Vagina (tissue), 2 donors: ENCODE measurements around the gene PIWIL4. TPM values are rescaled to one million over a fixed set of nuclear protein-coding genes. Genes with fewer than 3 reads are reported as not detected.

Source experiments
- DNase-seq, 2 donors: peaks; one replicate each; pipeline ENCODE4 v3.0.0-alpha.2; 2017; ENCODE audit errors: extremely low spot score in 2 of 2
- H3K27ac ChIP-seq: fragments of 200-600 bp; sonication (generic); one replicate; pipeline ENCODE4 v1.5.1; 2019
- H3K27me3 ChIP-seq: fragments of 200-600 bp; sonication (generic); one replicate; pipeline ENCODE4 v1.5.1; 2019
- H3K36me3 ChIP-seq, 2 donors: fragments of 200-600 bp; sonication (generic); one replicate each; pipeline ENCODE4 v1.5.1; 2017 to 2019
- H3K4me1 ChIP-seq: fragments of 200-600 bp; sonication (generic); one replicate; pipeline ENCODE4 v1.5.1; 2019
- H3K4me3 ChIP-seq, 2 donors: fragments of 200-600 bp; sonication (generic); 1 replicate in 1 of 2; 2 replicates in 1 of 2; pipeline ENCODE4 v1.5.1; 2016 to 2019
- H3K9me3 ChIP-seq: fragments of 200-600 bp; sonication (generic); one replicate; pipeline ENCODE4 v1.5.1; 2019
- POLR2A ChIP-seq, 2 donors: fragments of 450-650 bp; IDR thresholded peaks; one replicate each; pipeline ENCODE4 v1.6.1; 2017; ENCODE audit warnings: antibody characterized with exemption in 2 of 2, mild to moderate bottlenecking in 2 of 2, moderate library complexity in 2 of 2
- POLR2AphosphoS5 ChIP-seq, 2 donors: sonication (generic); formaldehyde crosslinking; IDR thresholded peaks; one replicate each; pipeline ENCODE4 v1.9.0; 2017; ENCODE audit warnings: antibody characterized with exemption in 2 of 2, mild to moderate bottlenecking in 2 of 2, low read depth in 1 of 2; ENCODE audit not compliant: insufficient read depth in 1 of 2
- intact Hi-C: fragments of 100-400 bp; cut with DNase I; formaldehyde crosslinking; loops from one replicate; pipeline ENCODE4 v1.15.1; 2023
- total RNA-seq: library from RNA; depleted of rRNA; stranded (reverse); fragments of >200 nt; gene quantifications from one replicate; pipeline ENCODE4 v1.2.3, GENCODE V29; 2016
- TF ChIP-seq, protein P1 (sequence below), 3 experiments: fragments of 450-650 bp in 2 of 3; fragments of 200-600 bp in 1 of 3; sonication (generic) in 1 of 3; IDR thresholded peaks; one replicate each; pipeline ENCODE4 v1.5.1; 2017 to 2019; ENCODE audit warnings: antibody characterized with exemption in 3 of 3, mild to moderate bottlenecking in 2 of 3, moderate library complexity in 2 of 3

The PIWIL4 gene
- total RNA-seq, 1 donor from 2014 or later: 3.2 TPM

DNA sequence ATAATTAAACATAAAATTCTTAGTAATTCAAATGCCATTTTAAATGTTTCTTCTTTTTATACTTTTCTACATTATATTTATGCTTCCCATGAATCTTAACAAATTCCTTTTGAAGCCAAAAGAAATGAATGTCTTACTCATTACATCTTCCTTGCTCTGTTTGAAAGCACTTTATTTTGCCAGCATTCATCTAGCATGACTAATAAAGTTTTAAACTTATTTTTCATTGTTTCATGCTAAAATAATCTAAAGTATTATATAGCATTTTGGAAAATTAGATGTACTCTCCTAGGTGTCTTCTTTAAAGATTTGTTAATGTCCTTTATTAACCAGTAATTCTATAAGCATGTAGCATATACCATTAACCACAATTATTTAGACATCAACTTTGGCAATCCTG lies 9.7 kb upstream of the PIWIL4 start:
- intact Hi-C loops: no loop called here
- no peak for TF ChIP-seq POLR2AphosphoS5 (IDR thresholded peaks at IDR 0.05; ENCODE audit: insufficient read depth in 1 of 2, low read depth in 1 of 2)
- TF ChIP-seq POLR2A (IDR thresholded peaks at IDR 0.05): no peak
- TF ChIP-seq, protein P1, sequence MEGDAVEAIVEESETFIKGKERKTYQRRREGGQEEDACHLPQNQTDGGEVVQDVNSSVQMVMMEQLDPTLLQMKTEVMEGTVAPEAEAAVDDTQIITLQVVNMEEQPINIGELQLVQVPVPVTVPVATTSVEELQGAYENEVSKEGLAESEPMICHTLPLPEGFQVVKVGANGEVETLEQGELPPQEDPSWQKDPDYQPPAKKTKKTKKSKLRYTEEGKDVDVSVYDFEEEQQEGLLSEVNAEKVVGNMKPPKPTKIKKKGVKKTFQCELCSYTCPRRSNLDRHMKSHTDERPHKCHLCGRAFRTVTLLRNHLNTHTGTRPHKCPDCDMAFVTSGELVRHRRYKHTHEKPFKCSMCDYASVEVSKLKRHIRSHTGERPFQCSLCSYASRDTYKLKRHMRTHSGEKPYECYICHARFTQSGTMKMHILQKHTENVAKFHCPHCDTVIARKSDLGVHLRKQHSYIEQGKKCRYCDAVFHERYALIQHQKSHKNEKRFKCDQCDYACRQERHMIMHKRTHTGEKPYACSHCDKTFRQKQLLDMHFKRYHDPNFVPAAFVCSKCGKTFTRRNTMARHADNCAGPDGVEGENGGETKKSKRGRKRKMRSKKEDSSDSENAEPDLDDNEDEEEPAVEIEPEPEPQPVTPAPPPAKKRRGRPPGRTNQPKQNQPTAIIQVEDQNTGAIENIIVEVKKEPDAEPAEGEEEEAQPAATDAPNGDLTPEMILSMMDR (IDR thresholded peaks at IDR 0.05): no peak
- Histone ChIP-seq H3K9me3 (no peaks in the 10 kb centered on the region), H3K27ac (no peak overlapping the region), H3K4me1 (peaks cover 12% of the 10 kb centered on the region), H3K27me3 (no peaks in the 10 kb centered on the region), H3K36me3 (no peaks in the 10 kb centered on the region), H3K4me3 (no peak overlapping the region)
- DNase-seq: no peak

DNA sequence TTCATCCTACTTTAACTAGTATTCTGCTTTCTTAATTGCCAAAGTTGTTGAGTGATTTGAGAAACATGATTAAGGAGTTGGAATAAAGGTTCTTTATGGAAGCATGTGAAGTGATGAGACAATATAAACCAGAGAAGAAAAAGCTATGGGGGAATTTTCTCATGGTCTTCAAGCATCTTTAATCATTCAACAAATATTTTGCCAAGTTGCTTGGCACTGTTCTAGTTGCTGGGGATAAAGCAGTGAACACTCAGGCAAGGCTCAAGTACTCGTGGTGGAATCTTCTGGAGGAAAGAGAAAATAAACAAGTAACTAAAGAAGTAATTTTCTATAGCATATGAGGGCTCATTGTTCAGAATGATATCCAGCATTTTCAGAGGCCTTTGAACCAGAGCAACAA lies 9.2 kb upstream of the PIWIL4 start:
- Histone ChIP-seq H3K4me1 (peaks cover 12% of the 10 kb centered on the region), H3K4me3 (no peak overlapping the region), H3K27me3 (no peaks in the 10 kb centered on the region), H3K27ac (no peak overlapping the region), H3K36me3 (no peaks in the 10 kb centered on the region), H3K9me3 (no peaks in the 10 kb centered on the region)
- TF ChIP-seq POLR2A (IDR thresholded peaks at IDR 0.05) (no peak), POLR2AphosphoS5 (IDR thresholded peaks at IDR 0.05; ENCODE audit: insufficient read depth in 1 of 2, low read depth in 1 of 2) (no peak)
- TF ChIP-seq, protein P1 (IDR thresholded peaks at IDR 0.05): no peak
- DNase-seq: no peak
- intact Hi-C loops: no loop called here

DNA sequence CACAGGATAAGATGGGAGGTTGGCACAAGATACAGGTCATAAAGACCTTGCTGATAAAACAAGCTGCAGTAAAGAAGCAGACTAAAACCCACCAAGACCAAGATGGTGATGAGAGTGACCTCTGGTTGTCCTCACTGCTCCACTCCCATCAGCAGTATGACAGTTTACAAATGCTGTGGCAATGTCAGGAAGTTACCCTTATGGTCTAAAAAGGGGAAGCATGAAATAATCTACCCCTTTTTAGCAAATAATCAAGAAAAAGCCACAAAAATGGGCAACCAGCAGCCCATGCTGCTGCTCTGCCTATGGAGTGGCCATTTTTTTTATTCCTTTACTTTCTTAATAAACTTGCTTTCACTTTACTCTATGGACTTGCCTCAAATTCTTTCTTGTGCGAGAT lies 8.7 kb upstream of the PIWIL4 start:
- DNase-seq: no peak
- Histone ChIP-seq H3K4me1 (peaks cover 12% of the 10 kb centered on the region), H3K36me3 (no peaks in the 10 kb centered on the region), H3K27me3 (no peaks in the 10 kb centered on the region), H3K9me3 (no peaks in the 10 kb centered on the region), H3K27ac (no peak overlapping the region), H3K4me3 (no peak overlapping the region)
- intact Hi-C loops: no loop called here
- TF ChIP-seq, protein P1 (IDR thresholded peaks at IDR 0.05): no peak
- TF ChIP-seq POLR2A (IDR thresholded peaks at IDR 0.05): no peak
- TF ChIP-seq POLR2AphosphoS5 (IDR thresholded peaks at IDR 0.05; ENCODE audit: insufficient read depth in 1 of 2, low read depth in 1 of 2): no peak

DNA sequence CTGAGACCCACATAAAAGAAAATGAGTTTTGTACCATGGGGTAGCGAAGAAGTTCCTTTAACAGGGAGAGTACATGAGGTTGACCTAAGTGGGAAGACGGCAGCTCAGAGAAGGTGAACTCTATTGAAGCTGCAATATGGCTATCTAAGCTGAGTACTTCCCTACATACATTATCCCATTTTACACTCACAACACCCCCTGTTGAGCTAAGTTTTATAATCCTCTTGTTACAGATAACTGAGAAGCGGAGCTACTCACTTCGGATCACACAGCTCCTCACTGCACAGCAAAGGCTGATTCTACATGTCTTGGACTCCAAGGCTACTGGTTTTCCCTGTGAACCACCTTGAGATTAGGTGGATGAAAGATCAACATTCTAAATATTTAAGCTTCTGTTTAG lies 8.2 kb upstream of the PIWIL4 start:
- H3K4me3 ChIP-seq: no peak overlapping the region
- no peaks in the 10 kb centered on the region for H3K27me3 ChIP-seq
- DNase-seq: no peak
- intact Hi-C loops: no loop called here
- no peaks in the 10 kb centered on the region for H3K9me3 ChIP-seq
- no peak for TF ChIP-seq POLR2AphosphoS5 (IDR thresholded peaks at IDR 0.05; ENCODE audit: insufficient read depth in 1 of 2, low read depth in 1 of 2)
- TF ChIP-seq, protein P1 (IDR thresholded peaks at IDR 0.05): no peak
- TF ChIP-seq POLR2A (IDR thresholded peaks at IDR 0.05): no peak
- no peaks in the 10 kb centered on the region for H3K36me3 ChIP-seq
- no peak overlapping the region for H3K27ac ChIP-seq
- H3K4me1 ChIP-seq: peaks cover 12% of the 10 kb centered on the region

DNA sequence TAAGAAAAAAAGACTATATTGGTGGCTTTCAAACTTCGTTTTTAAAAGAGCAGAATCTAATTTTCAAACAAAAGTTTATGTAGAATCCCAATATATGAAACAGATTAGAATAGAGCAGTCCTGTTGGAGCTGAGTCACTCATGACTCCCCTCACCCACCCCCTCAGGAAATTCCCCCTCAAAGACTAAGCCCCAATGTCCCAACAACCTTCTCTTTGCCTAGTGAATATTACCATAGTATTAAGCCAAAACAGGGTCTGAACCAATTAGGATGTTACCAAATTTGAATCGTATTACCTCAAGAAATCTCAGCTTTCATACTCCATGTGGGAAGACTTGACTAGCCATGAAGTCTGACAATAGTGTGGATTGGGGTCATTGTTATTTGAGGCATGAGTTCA lies 7.8 kb upstream of the PIWIL4 start:
- Histone ChIP-seq H3K4me1 (peaks cover 12% of the 10 kb centered on the region), H3K36me3 (no peaks in the 10 kb centered on the region), H3K9me3 (no peaks in the 10 kb centered on the region), H3K27me3 (no peaks in the 10 kb centered on the region), H3K27ac (no peak overlapping the region), H3K4me3 (no peak overlapping the region)
- no peak for TF ChIP-seq POLR2A (IDR thresholded peaks at IDR 0.05)
- TF ChIP-seq, protein P1 (IDR thresholded peaks at IDR 0.05): no peak
- no peak for TF ChIP-seq POLR2AphosphoS5 (IDR thresholded peaks at IDR 0.05; ENCODE audit: insufficient read depth in 1 of 2, low read depth in 1 of 2)
- intact Hi-C loops: no loop called here
- DNase-seq: no peak
